NB4 (cell line): ENCODE results near the gene SND1.

Experiments used
- DNase-seq: peaks from one replicate; pipeline ENCODE4 v3.0.0; 2010; ENCODE audit warnings: low read depth
- H3K4me3 ChIP-seq: one replicate; pipeline ENCODE4 v1.5.1; 2011; ENCODE audit warnings: mild to moderate bottlenecking, low read depth, low read length, moderate library complexity
- MYC ChIP-seq: IDR thresholded peaks from 2 replicates; pipeline ENCODE4 v1.6.1; 2011; ENCODE audit warnings: low read depth, low read length
- POLR2A ChIP-seq: IDR thresholded peaks from 2 replicates; pipeline ENCODE4 v1.6.1; 2011; ENCODE audit warnings: mild to moderate bottlenecking; ENCODE audit not compliant: insufficient read length; ENCODE audit errors: extremely low read depth
- TF ChIP-seq, protein P1 (sequence below): IDR thresholded peaks from 2 replicates; pipeline ENCODE4 v1.6.1; 2011; ENCODE audit warnings: low read depth, low read length
- TF ChIP-seq, protein P2 (sequence below): IDR thresholded peaks from one replicate; pipeline ENCODE4 v1.5.1; 2012; ENCODE audit warnings: low read depth, low read length

Gene SND1

DNA sequence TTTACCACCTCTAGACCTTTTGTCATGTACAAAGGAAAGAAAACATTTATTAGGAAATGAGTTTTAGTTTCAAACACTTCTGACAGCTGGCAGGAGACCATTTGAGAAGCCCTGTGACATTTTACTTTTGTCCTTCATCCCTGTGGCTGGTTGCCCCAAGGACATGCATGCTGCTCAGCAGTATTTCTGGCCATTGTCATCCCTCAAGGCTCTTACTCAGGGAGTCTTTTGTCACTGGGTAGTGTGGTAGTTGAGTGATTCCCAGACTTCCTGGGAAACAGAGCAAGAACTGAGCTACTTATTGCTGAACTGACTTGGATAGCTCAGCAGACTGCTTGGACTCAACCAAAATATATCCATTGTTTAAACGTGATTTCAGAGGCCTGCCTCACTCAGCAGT is 236.4 kb downstream of the SND1 start:
- TF ChIP-seq MYC (no peak), POLR2A (no peak)
- TF ChIP-seq, protein P1, sequence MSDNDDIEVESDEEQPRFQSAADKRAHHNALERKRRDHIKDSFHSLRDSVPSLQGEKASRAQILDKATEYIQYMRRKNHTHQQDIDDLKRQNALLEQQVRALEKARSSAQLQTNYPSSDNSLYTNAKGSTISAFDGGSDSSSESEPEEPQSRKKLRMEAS = no peak
- TF ChIP-seq, protein P2, sequence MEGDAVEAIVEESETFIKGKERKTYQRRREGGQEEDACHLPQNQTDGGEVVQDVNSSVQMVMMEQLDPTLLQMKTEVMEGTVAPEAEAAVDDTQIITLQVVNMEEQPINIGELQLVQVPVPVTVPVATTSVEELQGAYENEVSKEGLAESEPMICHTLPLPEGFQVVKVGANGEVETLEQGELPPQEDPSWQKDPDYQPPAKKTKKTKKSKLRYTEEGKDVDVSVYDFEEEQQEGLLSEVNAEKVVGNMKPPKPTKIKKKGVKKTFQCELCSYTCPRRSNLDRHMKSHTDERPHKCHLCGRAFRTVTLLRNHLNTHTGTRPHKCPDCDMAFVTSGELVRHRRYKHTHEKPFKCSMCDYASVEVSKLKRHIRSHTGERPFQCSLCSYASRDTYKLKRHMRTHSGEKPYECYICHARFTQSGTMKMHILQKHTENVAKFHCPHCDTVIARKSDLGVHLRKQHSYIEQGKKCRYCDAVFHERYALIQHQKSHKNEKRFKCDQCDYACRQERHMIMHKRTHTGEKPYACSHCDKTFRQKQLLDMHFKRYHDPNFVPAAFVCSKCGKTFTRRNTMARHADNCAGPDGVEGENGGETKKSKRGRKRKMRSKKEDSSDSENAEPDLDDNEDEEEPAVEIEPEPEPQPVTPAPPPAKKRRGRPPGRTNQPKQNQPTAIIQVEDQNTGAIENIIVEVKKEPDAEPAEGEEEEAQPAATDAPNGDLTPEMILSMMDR = no peak
- no peak overlapping the region for H3K4me3 ChIP-seq
- DNase-seq = no peak

DNA sequence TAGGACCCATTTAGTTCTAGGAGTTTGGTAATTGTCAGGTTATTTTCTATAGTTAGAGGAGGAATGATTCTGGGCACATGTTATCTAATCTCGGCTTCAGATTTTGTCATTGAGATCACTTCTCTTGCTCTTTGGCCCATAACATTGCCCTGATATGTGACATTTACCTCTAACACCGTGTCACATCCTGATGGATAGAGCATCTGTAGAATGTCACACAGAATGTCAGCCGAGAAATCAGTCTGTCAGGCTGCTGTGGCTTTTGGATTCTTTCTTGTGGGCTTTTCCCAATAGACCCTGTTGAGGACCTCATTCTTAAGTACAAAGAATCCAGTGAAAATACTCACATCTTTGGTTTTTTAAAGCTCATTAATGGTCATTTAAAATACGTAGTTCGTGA is 236.8 kb downstream of the SND1 start:
- DNase-seq = no peak
- TF ChIP-seq MYC (no peak), POLR2A (no peak)
- TF ChIP-seq, protein P2 = no peak
- TF ChIP-seq, protein P1 = no peak
- no peak overlapping the region for H3K4me3 ChIP-seq

DNA sequence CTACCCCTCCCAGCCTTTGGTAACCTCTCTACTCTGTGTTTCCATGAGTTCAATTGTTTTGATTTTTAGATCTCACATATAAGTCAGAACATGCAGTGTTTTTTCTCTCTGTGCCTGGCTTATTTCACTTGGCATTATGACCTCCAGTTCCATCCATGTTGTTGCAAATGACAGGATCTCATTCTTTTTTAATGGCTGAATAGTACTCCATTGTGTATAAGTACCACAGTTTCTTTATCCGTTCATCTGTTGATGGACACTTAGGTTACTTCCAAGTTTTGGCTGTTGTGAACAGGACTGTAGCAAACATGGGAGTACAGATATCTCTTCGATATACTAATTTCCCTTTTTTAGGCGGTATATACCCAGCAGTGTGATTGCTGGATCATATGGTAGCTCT is 237.7 kb downstream of the SND1 start:
- no peak for DNase-seq
- H3K4me3 ChIP-seq = no peak overlapping the region
- TF ChIP-seq MYC = no peak
- TF ChIP-seq, protein P2 = no peak
- TF ChIP-seq, protein P1 = no peak
- no peak for TF ChIP-seq POLR2A

DNA sequence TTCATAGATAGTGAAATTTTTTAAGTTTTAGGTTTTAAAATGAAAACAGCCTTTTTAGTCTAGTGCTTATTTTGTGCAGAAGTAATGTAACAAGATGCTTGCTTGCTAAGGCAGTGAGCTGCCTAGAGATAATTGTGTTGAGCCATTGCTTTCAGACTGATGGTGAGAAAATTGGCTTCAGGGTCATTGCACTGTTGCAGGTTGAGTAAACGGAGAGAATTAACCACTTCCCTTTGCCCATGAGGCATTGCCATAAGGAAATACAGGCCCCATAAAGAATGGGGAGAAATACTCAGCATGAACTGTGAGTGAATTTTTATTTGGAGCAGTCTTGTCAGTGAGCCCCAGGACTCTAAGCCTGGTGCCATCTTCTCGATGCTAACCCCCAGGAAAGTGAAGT is 238.7 kb downstream of the SND1 start:
- TF ChIP-seq, protein P1 = no peak
- TF ChIP-seq POLR2A (no peak), MYC (no peak)
- TF ChIP-seq, protein P2 = no peak
- peak; percentile 48 for DNase-seq

DNA sequence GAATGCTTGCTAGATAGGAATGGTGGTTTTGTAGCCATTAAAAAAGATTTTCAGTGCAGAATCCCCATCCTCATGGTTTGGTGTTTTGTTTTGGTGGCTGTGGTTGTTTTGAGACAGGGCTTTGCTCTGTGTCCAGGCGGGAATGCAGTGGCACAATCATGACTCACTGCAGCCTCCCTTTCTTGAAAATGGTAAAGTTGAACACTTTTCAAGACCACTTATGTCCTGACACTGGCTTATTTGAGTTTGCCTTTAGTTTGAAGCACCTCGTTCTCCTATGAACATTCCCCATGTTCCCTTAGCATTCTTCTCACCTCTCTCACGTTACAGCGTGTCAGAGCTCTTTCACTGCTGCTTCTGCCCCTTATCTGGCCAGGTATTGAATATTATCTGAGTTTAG is 239.2 kb downstream of the SND1 start:
- DNase-seq = no peak
- no peak overlapping the region for H3K4me3 ChIP-seq
- TF ChIP-seq, protein P2 = no peak
- TF ChIP-seq POLR2A (no peak), MYC (no peak)
- TF ChIP-seq, protein P1 = no peak

More for the DNA sequence above, 238.7 kb downstream of the SND1 start:
- no peak overlapping the region for H3K4me3 ChIP-seq

DNA sequence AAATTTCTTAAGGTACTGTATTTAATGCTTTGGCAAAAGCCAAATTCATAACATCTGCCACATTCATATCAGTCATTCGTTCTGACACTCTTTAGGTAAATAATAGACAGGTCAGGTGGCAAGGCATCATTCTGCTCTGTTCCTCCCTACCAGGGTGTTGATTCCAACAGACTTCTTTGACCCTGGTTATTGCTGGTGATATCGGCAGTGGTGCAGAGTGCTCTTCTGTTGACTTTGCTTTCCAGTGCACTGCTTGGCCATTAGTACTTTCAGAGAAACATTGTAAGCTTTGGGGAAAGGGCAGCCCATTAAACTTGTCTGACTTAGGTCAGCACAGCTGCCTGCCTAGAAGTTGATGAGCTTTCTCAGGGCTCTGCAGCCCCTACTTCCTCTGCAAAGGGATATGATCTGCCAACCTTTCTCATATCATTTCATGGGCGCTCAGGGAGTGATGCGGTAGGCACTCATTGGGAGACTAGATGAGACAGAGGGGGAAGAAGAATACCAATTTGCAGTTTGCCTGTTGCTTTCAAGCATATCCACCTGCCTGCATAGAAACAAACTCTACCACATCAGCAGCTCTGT is 240.0 kb downstream of the SND1 start:
- TF ChIP-seq, protein P2 = no peak
- TF ChIP-seq POLR2A = no peak
- no peak for TF ChIP-seq MYC
- TF ChIP-seq, protein P1 = no peak
- DNase-seq = no peak
- no peak overlapping the region for H3K4me3 ChIP-seq
